NT2/D1 (cell line): ENCODE data around the gene ZNF488.

Source experiments
- SUZ12 ChIP-seq: IDR thresholded peaks from 2 replicates; pipeline ENCODE4 v1.6.1; 2011; ENCODE audit not compliant: insufficient read length, insufficient read depth; ENCODE audit errors: extremely low read depth
- YY1 ChIP-seq: IDR thresholded peaks from 2 replicates; pipeline ENCODE4 v1.6.1; 2011; ENCODE audit not compliant: insufficient read length, insufficient read depth
- ZNF274 ChIP-seq: IDR thresholded peaks from 2 replicates; pipeline ENCODE4 v1.6.1; 2011; ENCODE audit warnings: mild to moderate bottlenecking, low read depth, low read length

DNA sequence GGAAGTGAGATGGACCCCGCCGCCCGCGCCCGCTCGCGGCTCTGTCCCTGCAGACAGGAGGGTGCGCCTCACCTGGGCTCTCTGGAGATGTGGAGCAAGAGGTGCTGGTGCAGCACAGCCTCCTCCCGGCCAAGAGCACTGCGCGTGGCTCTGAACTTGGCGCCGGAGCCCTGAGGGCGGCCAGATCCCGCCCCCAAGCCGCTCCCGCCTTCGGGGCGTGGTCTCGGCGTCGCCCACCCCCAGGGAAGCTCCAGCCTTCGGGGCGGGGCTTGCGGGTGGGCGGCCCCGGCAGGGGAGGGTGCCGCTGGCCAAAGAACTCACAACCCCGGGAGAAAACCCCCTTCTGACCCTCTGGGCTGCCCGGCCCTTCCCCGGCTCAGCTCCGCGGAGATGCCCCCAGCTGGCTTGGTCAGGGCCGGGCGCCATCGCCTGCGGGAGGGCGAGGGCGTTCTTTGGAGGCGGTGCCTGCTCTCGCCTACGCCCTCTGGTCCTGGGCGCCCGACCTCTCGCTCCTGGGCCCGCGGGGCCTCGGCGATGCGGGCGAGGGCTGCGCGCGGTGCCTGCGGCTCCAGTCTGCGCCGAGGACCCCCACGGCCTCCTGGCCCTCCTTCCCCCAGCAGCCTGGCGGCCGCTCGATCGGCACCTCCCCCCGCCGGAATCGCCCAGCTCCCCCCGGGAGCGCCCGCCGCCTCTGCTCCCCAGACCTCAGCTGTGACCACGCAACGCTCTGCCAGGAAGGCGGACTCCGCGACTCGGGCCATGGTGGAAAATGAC is at the start of gene ZNF488:
- TF ChIP-seq ZNF274 = no peak
- no peak for TF ChIP-seq SUZ12
- no peak for TF ChIP-seq YY1
